Keratinocyte (primary cell): ENCODE data around the gene AP1M1. TPM values are rescaled to one million over a fixed set of nuclear protein-coding genes. Genes with fewer than 3 reads are reported as not detected.

ENCODE experiments used
- DNase-seq: peaks from one replicate; pipeline ENCODE4 v3.0.0-alpha.2; 2011; ENCODE audit warnings: low read depth, missing footprints, low spot score
- FAIRE-seq: peaks from 2 replicates; lab custom pipeline; 2011; peaks lifted over from hg19 to GRCh38; lab: Jason Lieb, UNC
- H2AFZ ChIP-seq: 2 replicates; pipeline ENCODE4 v1.6.0; 2012; ENCODE audit warnings: low read length, control low read depth, inconsistent platforms; ENCODE audit not compliant: control insufficient read depth
- H3K27ac ChIP-seq: 2 replicates; pipeline ENCODE4 v1.5.1; 2011; ENCODE audit warnings: low read length; ENCODE audit not compliant: control insufficient read depth, insufficient read depth
- H3K27me3 ChIP-seq: 3 replicates; pipeline ENCODE4 v1.6.0; 2011; ENCODE audit warnings: low read length; ENCODE audit not compliant: control insufficient read depth, insufficient read depth; ENCODE audit errors: extremely low read depth
- H3K36me3 ChIP-seq, 2 experiments: 2 replicates in 1 of 2; 3 replicates in 1 of 2; pipeline ENCODE4 v1.5.1; 2011; ENCODE audit warnings: low read length in 2 of 2, mild to moderate bottlenecking in 1 of 2; ENCODE audit not compliant: control insufficient read depth in 2 of 2, insufficient read depth in 2 of 2; ENCODE audit errors: extremely low read depth in 1 of 2
- H3K4me1 ChIP-seq: 3 replicates; pipeline ENCODE4 v1.5.1; 2011; ENCODE audit warnings: low read length; ENCODE audit not compliant: control insufficient read depth, insufficient read depth; ENCODE audit errors: extremely low read depth
- H3K4me2 ChIP-seq: 3 replicates; pipeline ENCODE4 v1.6.0; 2011; ENCODE audit warnings: low read depth, low read length; ENCODE audit not compliant: control insufficient read depth, insufficient read depth; ENCODE audit errors: extremely low read depth
- H3K4me3 ChIP-seq, 3 experiments: fragments of 200-600 bp in 1 of 3; sonication (generic) in 1 of 3; 2 replicates in 2 of 3; 3 replicates in 1 of 3; pipeline ENCODE4 v1.5.1; 2011 to 2016; ENCODE audit warnings: low read length in 3 of 3, mild to moderate bottlenecking in 3 of 3, control low read depth in 2 of 3, inconsistent platforms in 1 of 3, low read depth in 1 of 3, mixed read lengths in 1 of 3, mixed run types in 1 of 3, moderate library complexity in 1 of 3; ENCODE audit not compliant: control insufficient read depth in 2 of 3, insufficient read depth in 2 of 3; ENCODE audit errors: extremely low read depth in 1 of 3
- H3K79me2 ChIP-seq: 2 replicates; pipeline ENCODE4 v1.6.0; 2012; ENCODE audit warnings: low read length; ENCODE audit not compliant: control insufficient read depth, insufficient read depth
- H3K9ac ChIP-seq: 3 replicates; pipeline ENCODE4 v1.6.0; 2011; ENCODE audit warnings: low read length; ENCODE audit not compliant: control insufficient read depth, insufficient read depth; ENCODE audit errors: extremely low read depth
- H3K9me1 ChIP-seq: 3 replicates; pipeline ENCODE4 v1.6.0; 2011; ENCODE audit warnings: low read length; ENCODE audit not compliant: control insufficient read depth, insufficient read depth; ENCODE audit errors: extremely low read depth
- H3K9me3 ChIP-seq: 2 replicates; pipeline ENCODE4 v1.5.1; 2012; ENCODE audit warnings: low read depth, low read length; ENCODE audit not compliant: control insufficient read depth
- H4K20me1 ChIP-seq: 3 replicates; pipeline ENCODE4 v1.6.0; 2011; ENCODE audit warnings: low read length; ENCODE audit not compliant: control insufficient read depth, insufficient read depth; ENCODE audit errors: extremely low read depth
- EZH2 ChIP-seq: IDR thresholded peaks from one replicate; pipeline ENCODE4 v1.6.1; 2012; ENCODE audit warnings: inconsistent platforms, mild to moderate bottlenecking, low read length, moderate library complexity
- dilution Hi-C: fragments of 300-500 bp; cut with MboI; formaldehyde crosslinking; loops from one replicate; pipeline ENCODE4 v1.7.0; 2020; ENCODE audit warnings: low sequenced_read_pairs; ENCODE audit not compliant: extremely low pct_ligation_motif_present
- polyA plus RNA-seq, 5 experiments: library from polyadenylated mRNA; depleted of rRNA in 3 of 5; stranded (reverse) in 3 of 5; stranded (forward) in 1 of 5; unstranded in 1 of 5; fragments of >200 nt; gene quantifications; 1 replicate in 1 of 5; 2 replicates in 3 of 5; 3 replicates in 1 of 5; pipeline versions ENCODE4 v1.2.1 to v1.2.3, GENCODE V29; 2011 to 2012; ENCODE audit warnings: missing spikeins in 2 of 5, low read depth in 1 of 5, low replicate concordance in 1 of 5
- TF ChIP-seq, protein P1 (sequence below), 3 experiments: IDR thresholded peaks in 1 of 3; conservative IDR thresholded peaks in 1 of 3; optimal IDR thresholded peaks in 1 of 3; 2 replicates in 2 of 3; 3 replicates in 1 of 3; pipeline versions ENCODE3 to v1.5.1; 2011; ENCODE audit warnings: low read length in 3 of 3, mild to moderate bottlenecking in 3 of 3, moderate library complexity in 2 of 3, control low read depth in 1 of 3, inconsistent platforms in 1 of 3; ENCODE audit not compliant: insufficient read depth in 2 of 3; ENCODE audit errors: extremely low read depth in 1 of 3

Gene AP1M1
- polyA plus RNA-seq, 1 donor (not counting 4 experiments of a cell fraction or from before 2014, with no cell fraction given) = 27.7 TPM

DNA sequence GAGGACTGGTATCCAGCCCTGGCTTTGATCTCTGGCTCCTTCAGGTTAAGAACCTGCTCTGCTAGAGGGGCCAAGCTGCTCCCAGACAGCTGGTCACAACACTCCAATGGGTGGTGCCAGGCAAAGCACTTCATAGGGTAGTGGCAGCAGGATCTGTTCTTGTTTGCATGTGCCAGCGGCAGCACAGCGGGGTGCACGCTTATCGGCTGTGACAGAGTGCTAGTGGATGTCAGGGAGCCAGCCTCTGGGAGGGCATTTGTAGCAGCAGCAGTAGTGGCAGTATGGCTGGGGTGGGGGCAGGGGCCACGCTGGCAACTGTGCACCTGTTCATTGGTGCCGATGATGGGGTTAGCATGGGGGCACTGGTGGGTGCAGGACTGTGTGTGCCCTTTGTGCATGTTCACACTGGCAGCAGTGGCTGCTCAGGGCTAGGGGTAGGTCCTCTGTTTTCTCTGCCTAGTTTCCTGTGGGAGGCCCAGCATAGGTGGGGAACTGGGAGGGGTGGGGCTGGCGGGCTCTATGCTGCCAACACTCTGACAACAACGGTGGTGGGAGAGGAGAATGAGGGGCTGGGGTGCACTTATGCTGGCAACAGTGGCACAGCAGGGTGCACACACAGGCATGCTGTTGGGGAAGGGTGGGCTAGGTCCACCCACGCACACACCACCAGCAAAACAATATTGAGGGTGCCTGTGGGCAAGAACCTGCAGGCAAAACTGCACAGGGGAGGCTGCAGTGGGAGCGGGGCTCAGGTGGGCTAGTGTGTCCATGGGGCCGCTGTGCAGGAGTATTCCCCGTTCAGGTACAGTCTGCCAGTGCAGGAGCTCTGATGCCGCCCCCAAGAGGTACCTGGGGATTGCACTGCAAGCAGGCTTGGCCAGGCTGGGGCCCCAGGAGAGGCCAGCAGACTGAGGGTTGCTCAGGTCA, 19.3 kb downstream of the AP1M1 start:
- DNase-seq (no peak), FAIRE-seq (no peak)
- H3K9me1 ChIP-seq = no peaks in the 10 kb centered on the region
- H3K9me3 ChIP-seq = peaks cover 5% of the 10 kb centered on the region
- no peak overlapping the region for H3K4me2 ChIP-seq
- peaks cover 4% of the 10 kb centered on the region for H3K79me2 ChIP-seq
- no peak overlapping the region for H3K27ac ChIP-seq
- peaks cover 6 to 16% of the 10 kb centered on the region in 2 experiments for H3K36me3 ChIP-seq
- H3K27me3 ChIP-seq = no peaks in the 10 kb centered on the region
- no peak overlapping the region for H2AFZ ChIP-seq
- TF ChIP-seq EZH2 = no peak
- TF ChIP-seq, protein P1, sequence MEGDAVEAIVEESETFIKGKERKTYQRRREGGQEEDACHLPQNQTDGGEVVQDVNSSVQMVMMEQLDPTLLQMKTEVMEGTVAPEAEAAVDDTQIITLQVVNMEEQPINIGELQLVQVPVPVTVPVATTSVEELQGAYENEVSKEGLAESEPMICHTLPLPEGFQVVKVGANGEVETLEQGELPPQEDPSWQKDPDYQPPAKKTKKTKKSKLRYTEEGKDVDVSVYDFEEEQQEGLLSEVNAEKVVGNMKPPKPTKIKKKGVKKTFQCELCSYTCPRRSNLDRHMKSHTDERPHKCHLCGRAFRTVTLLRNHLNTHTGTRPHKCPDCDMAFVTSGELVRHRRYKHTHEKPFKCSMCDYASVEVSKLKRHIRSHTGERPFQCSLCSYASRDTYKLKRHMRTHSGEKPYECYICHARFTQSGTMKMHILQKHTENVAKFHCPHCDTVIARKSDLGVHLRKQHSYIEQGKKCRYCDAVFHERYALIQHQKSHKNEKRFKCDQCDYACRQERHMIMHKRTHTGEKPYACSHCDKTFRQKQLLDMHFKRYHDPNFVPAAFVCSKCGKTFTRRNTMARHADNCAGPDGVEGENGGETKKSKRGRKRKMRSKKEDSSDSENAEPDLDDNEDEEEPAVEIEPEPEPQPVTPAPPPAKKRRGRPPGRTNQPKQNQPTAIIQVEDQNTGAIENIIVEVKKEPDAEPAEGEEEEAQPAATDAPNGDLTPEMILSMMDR (optimal IDR thresholded peaks at IDR 0.05 in 1 of 3, IDR thresholded peaks at IDR 0.05 in 1 of 3, conservative IDR thresholded peaks at IDR 0.05 in 1 of 3; ENCODE audit: extremely low read depth in 1 of 3, insufficient read depth in 2 of 3, low read length in 3 of 3) = no peak
- dilution Hi-C loops = loop anchor here (25.0 kb wide), 1 partner anchor 145 kb away; no protein-coding TSS in a partner anchor
- H3K9ac ChIP-seq = no peak overlapping the region
- H3K4me3 ChIP-seq = no peak overlapping the region
- no peaks in the 10 kb centered on the region for H4K20me1 ChIP-seq
- H3K4me1 ChIP-seq = no peaks in the 10 kb centered on the region

DNA sequence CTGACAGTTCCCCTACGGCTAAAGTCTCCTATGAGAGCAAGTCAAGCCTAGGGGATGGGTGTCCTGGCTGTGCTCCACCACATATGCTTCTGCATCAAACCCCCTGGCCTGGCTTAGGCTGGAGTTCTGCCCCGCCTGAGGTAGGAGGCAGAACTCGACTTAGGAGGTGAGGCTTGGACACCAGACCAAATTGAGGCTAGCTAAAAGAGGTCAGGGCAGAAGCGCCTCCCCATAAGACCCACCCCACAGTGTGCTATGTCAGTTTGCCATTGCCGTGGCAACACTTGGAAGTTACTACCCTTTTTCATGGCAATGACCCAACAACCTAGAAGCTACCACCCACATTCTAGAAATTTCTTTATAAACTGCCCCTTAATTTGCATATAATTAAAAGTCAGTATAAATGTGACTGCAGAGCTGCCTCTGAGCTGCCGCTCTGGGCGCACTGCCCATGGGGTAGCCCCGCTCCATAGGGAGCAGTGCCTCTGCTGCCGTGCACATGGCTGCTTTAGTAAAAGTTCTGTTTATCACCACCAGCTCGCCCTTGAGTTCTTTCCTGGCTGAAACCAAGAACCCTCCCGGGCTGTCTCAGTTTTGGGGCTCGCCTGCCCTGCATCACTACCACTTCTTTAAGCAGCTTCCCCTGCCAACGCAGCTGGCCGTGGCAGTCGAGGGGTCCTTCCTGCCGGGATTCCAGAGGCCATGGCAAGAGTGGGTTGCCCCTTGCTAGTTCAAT, 20.2 kb downstream of the AP1M1 start:
- Histone ChIP-seq H3K27me3 (no peaks in the 10 kb centered on the region), H3K79me2 (peaks cover 2% of the 10 kb centered on the region), H3K4me2 (no peak overlapping the region), H3K9me3 (peaks cover 5% of the 10 kb centered on the region), H3K9ac (no peak overlapping the region), H2AFZ (no peak overlapping the region), H3K4me1 (no peaks in the 10 kb centered on the region), H3K4me3 (no peak overlapping the region), H3K9me1 (no peaks in the 10 kb centered on the region), H3K36me3 (peaks cover 7 to 18% of the 10 kb centered on the region in 2 experiments), H3K27ac (no peak overlapping the region), H4K20me1 (no peaks in the 10 kb centered on the region)
- no peak for TF ChIP-seq EZH2
- TF ChIP-seq, protein P1 (optimal IDR thresholded peaks at IDR 0.05 in 1 of 3, IDR thresholded peaks at IDR 0.05 in 1 of 3, conservative IDR thresholded peaks at IDR 0.05 in 1 of 3; ENCODE audit: extremely low read depth in 1 of 3, insufficient read depth in 2 of 3, low read length in 3 of 3) = no peak
- FAIRE-seq = no peak
- dilution Hi-C loops = loop anchor here (25.0 kb wide), 1 partner anchor 144 kb away; no protein-coding TSS in a partner anchor
- no peak for DNase-seq
